VCaP (cell line): ENCODE data around the gene NME4.

Source experiments
- H3K27ac ChIP-seq: fragments of 450-650 bp; 2 replicates; pipeline ENCODE4 v1.5.1; 2017
- TF ChIP-seq, protein P1 (sequence below): fragments of 450-650 bp; conservative IDR thresholded peaks from 2 replicates; pipeline ENCODE4 v1.5.1; 2017; ENCODE audit warnings: mild to moderate bottlenecking, moderate library complexity

The NME4 gene

DNA sequence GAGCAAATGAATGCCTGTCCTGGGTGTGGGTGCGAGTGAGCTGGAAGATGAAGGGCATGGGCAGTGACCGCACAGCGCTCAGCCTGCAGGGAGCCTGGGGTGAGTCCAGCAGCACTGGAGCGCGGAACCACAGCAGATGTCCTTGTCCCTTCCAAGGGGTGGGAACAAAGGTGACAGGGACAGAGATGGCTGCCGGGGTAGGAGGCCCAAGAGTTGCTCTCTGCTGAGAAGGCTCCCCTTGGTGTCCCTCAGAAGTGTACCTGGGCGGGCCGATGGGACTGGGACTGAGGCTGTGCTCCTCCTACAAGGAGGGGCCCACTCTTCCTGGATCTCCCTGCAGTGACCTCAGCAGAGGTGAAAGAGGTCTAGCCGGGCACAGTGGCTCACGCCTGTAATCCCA, 7.6 kb upstream of the NME4 start:
- H3K27ac ChIP-seq, result peak overlapping the region; percentile 90
- TF ChIP-seq, protein P1, sequence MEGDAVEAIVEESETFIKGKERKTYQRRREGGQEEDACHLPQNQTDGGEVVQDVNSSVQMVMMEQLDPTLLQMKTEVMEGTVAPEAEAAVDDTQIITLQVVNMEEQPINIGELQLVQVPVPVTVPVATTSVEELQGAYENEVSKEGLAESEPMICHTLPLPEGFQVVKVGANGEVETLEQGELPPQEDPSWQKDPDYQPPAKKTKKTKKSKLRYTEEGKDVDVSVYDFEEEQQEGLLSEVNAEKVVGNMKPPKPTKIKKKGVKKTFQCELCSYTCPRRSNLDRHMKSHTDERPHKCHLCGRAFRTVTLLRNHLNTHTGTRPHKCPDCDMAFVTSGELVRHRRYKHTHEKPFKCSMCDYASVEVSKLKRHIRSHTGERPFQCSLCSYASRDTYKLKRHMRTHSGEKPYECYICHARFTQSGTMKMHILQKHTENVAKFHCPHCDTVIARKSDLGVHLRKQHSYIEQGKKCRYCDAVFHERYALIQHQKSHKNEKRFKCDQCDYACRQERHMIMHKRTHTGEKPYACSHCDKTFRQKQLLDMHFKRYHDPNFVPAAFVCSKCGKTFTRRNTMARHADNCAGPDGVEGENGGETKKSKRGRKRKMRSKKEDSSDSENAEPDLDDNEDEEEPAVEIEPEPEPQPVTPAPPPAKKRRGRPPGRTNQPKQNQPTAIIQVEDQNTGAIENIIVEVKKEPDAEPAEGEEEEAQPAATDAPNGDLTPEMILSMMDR, result no peak

DNA sequence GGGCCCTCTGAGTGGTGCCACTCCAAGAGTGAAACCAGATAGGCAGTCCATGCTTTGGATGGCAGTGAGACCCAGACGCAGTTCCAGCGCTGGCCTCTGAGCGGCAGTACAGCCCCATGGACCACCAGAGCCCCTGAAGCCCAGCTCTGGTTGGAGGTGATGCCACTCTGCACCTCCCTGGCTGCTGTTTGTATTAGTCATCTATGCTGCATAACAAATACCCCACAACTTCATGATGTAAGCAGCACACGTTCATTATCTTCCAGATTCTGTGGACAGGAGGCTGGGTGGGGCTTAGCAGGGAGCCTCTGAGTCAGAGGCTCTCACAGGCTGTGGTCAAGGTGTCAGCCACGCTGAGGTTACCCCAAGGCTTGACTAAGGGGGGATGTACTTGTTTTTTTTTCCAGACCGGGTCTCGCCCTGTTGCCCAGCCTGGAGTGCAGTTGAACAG, 5.1 kb upstream of the NME4 start:
- TF ChIP-seq, protein P1, result peak; percentile 67
- H3K27ac ChIP-seq, result no peak overlapping the region

DNA sequence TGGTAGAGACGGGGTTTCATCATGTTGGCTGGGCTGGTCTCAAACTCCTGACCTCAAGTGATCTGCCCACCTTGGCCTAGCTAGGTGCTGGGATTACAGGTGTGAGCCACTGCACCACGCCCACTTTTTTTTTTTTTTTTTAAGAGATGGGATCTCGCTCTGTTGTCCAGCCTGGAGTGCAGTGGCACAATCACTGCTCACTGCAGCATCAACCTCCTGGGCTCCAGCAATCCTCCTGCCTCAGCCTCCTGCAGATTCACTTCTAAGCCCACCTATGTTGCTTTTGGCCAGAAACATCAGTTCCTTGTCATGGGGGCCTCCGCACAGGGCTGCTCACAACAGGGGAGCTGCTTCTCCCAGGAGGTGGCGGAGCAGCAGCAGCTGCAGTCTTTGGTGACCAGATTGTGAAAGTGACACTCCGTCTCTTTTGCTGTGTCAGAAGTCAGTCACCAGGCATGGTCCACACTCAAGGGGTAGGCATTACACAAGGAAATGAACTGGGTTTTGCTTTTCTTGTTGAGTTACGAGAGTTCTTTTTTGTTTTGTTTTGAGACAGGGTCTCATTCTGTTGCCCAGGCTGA, 4.5 kb upstream of the NME4 start:
- H3K27ac ChIP-seq, result no peak overlapping the region

DNA sequence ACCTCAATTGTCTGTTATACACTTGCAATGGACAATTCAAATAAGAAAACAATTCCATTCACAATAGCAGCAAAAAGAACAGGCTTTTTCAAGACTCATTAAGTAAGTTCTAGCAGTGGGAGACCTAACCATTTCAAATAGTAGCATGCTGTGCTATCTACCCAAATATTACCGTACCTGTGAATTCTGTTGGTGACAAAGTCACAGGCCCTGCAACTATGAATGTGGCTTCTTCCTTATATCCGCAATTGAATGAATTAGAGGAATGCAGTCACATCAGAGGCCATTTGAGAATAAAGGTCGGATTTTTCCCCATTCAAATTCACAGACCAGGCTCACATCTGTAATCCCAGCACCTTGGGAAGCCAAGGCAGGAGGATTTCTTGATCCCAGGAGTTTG, 800 bp upstream of the NME4 start:
- TF ChIP-seq, protein P1, result no peak
- H3K27ac ChIP-seq, result peak overlapping the region; percentile 82

More for the DNA sequence above, 4.5 kb upstream of the NME4 start:
- TF ChIP-seq, protein P1, result no peak

DNA sequence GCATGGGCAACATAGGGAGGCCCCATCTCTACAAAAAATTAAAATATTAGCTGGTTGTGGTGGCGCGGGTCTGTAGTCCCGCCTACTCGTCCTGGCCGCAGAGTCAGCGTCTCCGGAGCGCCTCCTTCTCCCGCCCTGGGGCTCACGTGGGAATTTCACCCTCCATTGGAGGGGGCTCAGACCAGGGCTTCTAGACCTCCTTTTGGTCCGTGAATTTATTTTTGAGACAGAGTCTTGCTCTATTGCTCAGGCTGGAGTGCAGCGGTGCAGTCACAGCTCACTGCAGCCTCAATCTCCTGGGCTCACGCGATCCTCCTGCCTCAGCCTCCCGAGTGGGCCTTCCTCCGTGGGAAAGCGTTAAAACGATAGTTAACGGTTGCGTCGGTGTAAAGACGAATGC, 394 bp upstream of the NME4 start:
- TF ChIP-seq, protein P1, result no peak
- peak overlapping the region; percentile 82 for H3K27ac ChIP-seq

DNA sequence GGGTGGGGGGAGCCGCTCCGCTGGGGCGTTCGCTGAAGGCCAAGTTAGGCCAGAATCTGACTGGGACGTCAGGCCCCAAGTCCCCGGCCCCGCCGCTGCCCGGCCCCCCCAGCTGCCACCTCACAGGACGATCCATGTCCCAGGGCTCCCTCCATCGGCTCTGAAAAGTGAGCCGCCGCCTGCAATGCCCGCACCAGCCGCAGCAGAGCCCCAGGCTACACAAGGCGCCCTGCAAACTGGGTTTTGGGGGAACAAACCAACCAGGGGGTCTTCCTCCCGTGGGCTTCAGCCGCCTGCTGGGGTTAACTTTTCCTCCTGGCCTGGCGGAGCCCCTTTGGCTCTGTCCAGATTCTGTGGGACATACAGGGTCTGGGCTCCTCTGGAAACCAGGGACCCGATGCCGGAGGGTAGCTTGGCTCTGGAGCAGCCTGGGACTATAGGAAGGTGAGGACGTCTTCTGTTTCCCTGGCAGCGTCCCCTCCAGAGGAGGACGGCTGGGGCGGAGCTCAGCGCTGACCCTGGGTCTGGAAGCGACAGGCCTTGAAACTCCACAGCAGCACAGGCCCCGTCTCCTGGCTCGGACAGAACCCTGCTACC, 835 bp downstream of the NME4 start:
- TF ChIP-seq, protein P1, result peak; percentile 29; the same call in 1 of the 2 replicates
- peak overlapping the region; percentile 24; the same call in 1 of the 2 replicates for H3K27ac ChIP-seq

DNA sequence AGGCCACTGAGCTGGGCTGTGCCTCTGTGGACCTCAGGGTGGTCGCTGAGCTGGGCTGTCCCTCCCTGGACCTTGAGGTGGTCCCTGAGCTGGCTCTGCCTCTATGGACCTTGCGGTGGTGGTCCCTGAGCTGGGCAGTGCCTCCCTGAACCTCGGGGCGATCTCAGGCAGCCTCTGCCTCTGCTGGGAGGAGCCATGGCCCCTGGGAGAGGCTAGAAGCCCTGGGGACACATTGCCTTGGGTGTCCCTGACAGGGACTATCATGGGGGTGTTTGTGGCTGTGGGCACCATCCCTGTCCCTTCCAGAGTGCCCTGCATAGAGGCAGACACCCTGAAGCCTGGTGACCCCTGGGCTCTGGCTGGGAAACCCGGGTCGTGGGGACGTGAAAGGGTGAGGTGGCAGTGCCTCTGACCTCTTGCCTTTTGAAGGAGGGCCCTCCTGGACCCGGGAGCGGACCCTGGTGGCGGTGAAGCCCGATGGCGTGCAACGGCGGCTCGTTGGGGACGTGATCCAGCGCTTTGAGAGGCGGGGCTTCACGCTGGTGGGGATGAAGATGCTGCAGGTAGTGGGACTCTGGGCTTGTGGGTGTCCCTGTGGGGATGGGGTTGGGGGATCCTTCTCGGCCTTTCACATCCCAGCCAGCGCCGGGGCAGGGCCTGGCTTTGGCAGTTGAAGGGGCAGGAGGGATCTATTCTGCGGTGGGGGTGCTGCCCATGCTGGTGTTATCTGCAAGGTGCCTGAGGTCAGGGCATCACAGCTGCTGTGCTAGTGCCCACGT, 1.8 kb downstream of the NME4 start:
- peak overlapping the region; percentile 24; the same call in 1 of the 2 replicates for H3K27ac ChIP-seq
- TF ChIP-seq, protein P1, result no peak
